HG02938 (cell line): ENCODE results near the gene TBCCD1.
"Not testable (repeated sequence)": the region's sequence is repeated elsewhere in the genome, so short reads cannot be mapped to it uniquely, and the experiment has no call there.

Experiments used
- ATAC-seq: cut with Tn5 transposase; IDR thresholded peaks from one replicate; pipeline ENCODE4 v1.9.1; 2021; ENCODE audit warnings: mild to moderate bottlenecking, moderate library complexity; ENCODE audit not compliant: unreplicated experiment

The TBCCD1 gene

DNA sequence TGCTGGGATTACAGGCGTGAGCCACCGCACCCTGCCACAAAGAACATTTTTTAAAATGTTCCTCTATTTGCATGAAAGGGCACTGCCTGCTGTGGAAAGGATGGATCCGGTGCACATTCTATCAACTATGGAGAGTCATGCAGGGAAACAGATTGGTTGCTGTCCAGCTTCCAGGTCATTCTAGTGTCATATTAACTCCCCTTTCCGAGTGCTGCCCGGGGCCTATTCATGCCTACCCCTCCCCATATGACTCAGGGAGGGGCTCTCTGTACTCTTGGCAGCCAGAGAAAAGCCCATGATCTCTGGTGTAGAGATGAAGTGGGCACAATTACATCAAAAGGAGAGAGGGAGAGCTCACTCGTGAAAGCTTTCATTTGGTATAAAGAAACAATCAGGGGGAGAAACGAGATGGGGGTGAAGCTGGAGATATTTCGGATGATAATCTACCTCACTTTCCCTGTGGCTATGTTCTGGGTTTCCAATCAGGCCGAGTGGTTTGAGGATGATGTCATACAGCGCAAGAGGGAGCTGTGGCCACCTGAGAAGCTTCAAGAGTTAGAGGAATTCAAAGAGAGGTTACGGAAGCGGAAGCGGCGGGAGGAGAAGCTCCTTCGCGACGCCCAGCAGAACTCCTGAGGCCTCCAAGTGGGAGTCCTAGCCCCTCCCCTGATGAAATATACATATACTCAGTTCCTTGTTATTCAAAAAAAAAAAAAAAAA is 29.6 kb upstream of the TBCCD1 start:
- no peak for ATAC-seq

DNA sequence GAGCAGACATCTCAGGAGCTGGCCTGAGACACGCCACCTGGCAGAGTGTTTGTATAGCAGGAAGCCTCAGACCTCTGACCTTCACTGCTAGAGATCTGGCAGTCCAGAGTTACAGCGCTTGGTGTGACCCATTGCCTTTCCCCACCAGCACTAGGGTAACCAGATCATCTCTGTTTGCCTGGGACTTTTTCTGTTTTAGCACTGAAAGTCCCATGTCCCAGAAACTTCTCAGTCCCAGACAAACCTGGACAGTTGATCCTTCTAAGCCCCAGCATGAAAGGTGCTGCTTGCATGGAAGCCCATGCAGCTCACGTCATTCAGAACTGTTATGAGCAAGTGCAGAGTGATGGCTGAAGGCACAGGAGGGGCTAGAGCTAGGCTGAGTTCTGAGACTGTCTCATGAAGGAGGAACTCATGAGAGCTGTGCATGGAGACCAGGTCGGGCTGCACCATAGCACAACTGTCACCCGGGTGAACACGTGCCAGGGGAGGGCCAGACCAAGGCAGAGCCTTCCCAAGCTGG is 27.5 kb upstream of the TBCCD1 start:
- ATAC-seq: no peak

DNA sequence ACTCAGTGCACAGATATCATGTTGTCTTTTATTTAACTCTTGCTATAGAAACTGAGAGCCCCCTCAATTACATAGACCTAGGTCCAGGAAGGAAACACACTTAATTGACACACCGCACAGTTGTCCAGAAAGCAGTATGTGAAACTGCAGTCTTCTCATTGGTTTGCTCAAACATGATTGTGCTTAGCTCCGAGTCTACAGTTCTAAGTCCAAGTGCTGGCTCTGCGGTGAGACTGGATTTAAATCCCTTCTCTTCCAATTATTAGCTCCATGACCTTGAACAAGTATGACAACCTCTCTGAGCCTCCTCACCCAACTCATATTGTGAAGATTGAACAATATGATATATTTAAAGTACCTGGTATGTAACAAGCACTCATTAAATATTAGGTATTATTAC is 26.7 kb upstream of the TBCCD1 start:
- ATAC-seq: no peak

DNA sequence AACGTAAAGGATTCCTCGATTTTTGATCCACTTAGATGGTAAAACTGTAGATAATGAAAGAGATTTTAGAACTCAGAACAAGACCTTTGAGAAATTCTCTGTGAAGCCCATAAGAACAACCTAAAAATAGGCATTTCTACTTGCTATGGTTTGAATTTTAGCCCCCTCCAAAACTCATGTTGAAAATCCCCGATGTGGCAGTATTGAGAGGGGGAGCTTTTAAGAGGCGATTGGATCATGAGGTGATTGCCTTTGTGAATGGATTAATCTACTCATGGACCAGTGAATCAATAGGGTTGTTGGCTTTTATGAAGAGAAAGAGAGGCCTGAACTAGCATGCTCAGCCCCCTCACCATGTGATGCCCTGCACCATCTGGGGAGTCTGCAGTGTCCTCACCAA is 25.5 kb upstream of the TBCCD1 start:
- no peak for ATAC-seq

DNA sequence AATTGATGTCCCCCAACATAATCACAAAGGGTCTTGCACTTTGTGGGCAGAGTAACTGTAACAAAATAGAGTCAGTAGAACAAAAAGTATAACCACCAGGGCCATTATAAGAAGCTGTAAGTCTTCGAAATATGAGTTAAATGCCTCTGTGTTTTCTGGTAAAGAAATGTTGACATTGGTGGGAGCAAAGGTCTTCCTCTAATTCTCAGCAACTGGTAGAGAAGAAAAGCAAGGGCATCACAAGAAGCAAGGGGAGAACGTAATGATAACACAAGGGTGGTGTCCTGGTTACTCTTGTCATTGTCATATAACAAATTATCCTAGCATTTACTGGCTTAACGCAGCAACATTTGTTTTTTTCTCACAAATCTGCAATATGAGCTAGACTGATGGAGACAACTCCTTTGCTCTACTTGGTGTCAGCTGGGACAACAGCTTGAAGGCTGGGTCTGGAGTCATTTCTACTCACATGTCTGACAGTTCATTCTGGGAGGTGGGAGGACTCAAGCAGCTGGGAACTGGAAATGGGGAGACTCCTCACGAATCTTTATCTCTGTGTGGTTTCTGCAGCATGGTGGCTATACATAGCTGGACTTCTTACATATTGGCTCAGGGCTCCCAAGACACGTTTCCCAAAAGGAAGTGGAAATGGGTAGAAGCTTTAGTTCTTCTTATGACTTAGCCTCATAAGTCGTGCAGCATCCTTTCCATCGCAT is 23.6 kb upstream of the TBCCD1 start:
- ATAC-seq: no peak

DNA sequence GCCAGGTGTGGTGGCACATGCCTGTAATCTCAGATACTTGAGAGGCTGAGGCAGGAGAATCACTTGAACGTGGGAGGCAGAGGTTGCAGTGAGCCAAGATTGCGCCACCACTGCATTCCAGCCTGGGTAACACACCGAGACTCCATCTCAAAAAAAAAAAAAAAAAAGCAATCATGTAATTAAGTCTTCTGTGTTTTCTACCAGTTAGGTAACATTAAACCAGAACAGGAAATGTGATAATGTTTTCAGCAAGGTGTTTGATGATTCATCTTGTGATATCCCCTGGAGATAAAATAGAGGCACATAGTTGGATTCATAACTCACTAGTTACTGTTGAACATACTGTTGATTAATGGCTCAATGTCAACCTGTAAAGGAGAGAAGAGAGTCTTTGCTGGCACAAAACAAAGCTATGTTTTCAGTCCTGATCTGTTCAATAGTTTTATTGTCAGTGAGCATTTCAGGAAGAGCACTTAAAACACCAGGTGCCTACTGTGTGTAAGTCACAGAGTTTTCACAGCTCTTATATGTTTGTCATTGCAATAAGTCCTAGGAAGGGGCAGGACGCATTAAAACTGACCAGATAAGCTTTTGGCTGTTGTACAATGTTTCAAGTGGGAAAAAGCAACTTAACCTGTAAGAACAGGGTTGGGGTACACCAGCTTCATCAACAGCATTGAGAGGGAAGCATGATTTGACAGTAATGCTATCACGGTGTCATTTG is 22.9 kb upstream of the TBCCD1 start:
- no peak for ATAC-seq

GRCh38 chr3:186589121-186589520 is 22.0 kb upstream of the TBCCD1 start:
- no peak for ATAC-seq

DNA sequence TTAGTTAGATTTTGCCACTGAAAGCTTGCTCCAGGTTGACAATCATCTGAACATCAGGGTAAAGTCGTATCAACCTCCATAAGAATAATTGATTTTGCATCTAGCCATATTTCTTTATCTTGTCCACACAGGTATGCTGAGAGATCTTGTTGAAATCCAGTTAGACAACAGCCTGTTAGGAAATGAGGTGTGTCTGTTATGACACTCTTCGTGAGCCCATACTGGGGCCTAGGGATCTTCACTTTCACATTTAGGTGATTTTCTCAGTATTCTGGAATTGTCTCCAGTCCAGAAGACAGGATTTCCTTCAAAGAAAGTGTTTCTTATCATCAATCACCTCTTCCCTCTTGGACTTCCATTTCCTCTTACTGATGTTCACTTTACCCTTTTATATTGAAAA is 21.5 kb upstream of the TBCCD1 start:
- ATAC-seq: no peak

DNA sequence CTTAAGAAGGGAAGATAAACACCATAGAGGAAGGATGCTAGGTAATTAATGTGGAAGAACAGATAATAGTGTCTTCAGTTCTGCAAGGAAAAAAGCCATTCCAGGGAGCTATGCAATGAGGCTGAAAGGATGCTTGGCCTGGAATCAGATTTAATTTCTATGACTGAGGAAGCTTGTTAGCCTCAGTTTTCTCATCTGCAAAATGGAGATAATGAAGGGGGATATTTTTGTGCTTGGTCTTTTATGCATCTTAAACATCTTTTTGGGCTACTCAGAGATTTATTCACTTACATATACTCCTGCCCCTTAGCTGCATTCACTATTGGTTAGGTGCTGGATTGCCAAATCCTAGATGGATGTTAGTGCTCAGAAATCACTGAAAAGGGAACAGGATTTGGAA is 20.0 kb upstream of the TBCCD1 start:
- no peak for ATAC-seq

GRCh38 chr3:186586245-186586644 is 19.1 kb upstream of the TBCCD1 start:
- ATAC-seq: not testable (repeated sequence)

- no peak for ATAC-seq
Observed at GRCh38 chr3:186583831-186584230, 16.7 kb upstream of the TBCCD1 start.

DNA sequence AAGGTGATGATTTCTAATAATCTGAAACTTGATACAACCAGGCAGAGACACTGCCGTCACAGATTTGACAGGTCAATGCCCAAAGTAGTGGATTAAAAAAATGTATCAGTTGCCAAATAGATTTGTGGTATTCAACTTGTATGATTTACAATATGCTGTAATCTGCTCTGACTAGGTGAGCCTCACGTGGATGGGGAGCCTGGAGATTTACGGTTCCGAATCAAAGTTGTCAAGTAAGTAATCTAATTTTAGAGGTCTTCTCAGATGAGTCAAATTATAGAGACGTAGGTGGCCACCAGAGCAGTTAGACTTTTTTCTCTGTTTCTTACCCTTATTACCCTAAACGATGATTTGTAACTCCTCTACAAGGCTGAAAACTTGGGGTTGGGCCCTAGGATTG is 15.4 kb upstream of the TBCCD1 start:
- no peak for ATAC-seq

GRCh38 chr3:186580785-186581184 is 13.6 kb upstream of the TBCCD1 start:
- no peak for ATAC-seq

DNA sequence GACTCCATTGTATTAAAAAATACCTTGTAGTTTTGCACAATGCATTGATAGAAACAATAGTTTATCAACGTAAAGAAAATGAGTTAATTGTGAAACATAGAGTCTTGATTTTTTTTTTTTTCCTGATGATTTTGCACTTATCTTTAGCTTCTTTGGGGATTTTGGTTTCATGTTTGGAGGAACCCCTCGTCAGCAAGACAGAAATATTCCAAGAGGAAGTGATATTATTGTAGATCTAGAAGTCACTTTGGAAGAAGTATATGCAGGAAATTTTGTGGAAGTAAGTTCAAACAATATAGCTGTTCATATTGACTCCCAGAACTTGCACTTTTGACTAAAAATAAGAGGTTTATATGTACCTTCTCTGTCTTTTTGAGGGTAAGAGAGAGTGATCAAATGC is 10.4 kb upstream of the TBCCD1 start:
- no peak for ATAC-seq

GRCh38 chr3:186571644-186572013 is 4.5 kb upstream of the TBCCD1 start:
- ATAC-seq: no peak

DNA sequence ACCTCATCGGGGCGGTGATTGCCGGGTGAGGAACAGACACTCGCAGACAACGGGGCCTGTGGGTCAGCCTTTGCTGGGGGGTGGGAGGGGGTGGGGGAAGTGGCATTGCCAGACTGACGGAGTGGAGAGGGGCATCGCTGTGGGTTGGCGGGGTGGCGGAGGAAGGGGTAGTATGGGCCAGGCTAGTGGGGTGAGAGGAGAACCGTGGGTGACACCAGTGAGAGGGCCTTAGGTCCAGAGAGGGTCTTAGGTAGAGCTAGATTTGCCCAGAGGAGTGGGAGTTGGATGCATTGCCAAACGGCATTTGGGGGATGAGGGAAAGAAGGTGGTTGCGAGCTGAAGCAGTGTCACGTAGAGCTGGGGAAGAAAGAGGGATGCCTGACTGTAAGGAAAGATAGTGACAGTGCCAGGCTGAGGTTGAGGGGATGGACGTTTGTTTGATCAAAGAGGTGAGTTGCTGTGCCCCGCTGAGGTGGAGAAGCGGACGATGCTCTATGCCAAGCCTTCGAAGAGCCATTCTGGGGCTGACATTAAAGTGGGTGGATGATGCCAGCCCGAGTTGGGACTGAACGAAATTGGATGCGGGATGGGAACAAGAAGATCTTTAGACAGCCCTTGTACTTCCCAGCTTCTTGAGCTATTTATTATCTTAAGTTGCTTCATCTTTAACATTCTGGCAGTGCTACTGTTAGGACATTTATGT is 4.0 kb upstream of the TBCCD1 start:
- no peak for ATAC-seq

DNA sequence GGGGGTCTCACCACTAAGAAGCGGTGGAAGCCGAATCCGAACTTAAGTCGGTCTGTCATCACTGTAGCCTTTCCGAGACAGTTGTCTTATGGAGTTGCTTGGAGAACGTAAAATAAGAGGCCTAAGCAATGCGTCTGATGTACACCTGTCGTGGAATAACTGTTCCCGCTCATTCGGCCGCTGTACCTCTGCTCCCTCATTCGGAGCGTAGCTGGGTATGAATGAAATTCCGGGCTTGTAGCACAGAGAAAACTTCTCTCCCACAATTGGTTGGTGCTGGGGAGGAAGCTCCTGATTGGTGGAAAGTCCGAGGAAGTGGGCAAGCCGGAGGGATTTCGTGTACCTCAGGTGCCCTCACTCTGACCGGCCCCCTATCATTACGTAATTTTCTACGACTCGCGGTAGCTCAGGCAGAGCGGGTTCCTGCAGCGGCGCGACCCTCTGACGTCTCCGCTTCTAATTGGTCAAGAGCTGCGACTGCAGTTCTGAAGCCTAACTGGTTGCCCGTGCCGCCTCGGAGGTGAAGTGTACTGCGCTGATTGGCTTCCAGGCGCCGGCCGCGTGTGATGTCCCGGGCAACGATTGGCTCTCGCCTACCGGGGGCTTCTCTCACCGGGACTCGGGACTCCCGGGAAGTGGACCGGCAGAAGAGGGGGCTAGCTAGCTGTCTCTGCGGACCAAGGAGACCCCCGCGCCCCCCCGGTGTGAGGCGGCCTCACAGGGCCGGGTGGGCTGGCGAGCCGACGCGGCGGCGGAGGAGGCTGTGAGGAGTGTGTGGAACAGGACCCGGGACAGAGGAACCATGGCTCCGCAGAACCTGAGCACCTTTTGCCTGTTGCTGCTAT is 3.2 kb upstream of the TBCCD1 start, which contains the start of gene DNAJB11:
DNAJB11 (plus strand) TSS at position 625 of the 845 bp plus-strand sequence; CDS start at position 803, 178 bp downstream.
- peak; percentile 87 for ATAC-seq

DNA sequence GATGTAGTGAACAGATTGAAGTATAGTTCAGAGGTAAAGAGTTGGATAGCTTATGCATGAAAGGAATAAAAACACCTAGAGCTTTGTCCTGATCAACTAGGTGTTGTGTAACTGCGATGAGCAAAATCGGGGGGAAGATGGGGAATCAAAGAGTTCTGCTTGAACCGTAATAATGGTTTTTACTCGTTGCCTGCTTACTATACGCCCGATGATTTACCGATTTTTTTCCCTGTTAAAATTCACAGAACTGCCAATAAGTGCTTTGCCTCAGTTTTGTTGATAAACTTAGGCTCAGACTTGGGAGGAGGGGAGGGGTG is 2.6 kb upstream of the TBCCD1 start:
- ATAC-seq: no peak

DNA sequence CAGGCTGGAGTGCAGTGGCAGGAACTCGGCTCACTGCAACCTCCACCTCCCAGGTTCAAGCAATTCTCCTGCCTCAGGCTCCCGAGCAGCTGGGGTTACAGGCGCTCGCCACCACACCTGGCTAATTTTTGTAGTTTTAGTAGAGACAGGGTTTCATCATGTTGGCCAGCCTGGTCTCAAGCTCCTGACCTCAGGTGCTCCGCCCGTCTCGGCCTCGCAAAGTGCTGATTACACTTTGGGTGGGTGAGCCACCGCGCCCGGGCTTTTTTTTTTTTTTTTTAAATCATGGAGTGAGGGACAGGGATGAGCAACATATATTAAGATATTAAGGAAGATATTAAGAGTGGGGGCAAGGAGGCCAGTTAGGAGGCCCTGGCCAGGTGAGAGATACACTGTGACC is 2.2 kb upstream of the TBCCD1 start:
- not testable (repeated sequence) for ATAC-seq

DNA sequence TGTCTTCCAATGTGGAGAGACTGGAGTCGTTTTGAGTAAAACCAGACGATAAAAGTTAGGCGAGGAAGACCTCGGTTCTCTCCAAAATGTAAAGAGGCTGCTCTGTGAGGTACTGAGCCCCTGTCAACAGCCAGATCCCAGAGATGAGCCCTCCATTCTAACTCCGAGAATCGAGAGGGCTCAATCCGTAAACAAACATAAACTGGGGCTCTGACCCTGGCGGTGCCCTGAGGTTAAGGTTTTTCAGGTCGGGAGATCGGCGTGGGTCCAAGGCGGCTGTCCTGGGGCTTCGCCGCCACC is 417 bp downstream of the TBCCD1 start:
- no peak for ATAC-seq

- no peak for ATAC-seq
Observed at GRCh38 chr3:186564586-186564985, 2.6 kb downstream of the TBCCD1 start.
